Liver (tissue), 9 donors: ENCODE data around the gene METTL4. TPM values are rescaled to one million over a fixed set of nuclear protein-coding genes. Genes with fewer than 3 reads are reported as not detected.
A peak's percentile ranks its signal among the peaks of the same experiment; 100 is the strongest.

Experiments used
- DNase-seq: peaks from one replicate; pipeline ENCODE4 v3.0.0-alpha.2; 2017; ENCODE audit warnings: low spot score
- H3K27ac ChIP-seq, 2 donors: one replicate each; pipeline ENCODE4 v1.7.0; 2013; ENCODE audit warnings: inconsistent platforms in 2 of 2, low read length in 2 of 2, control low read depth in 1 of 2, low read depth in 1 of 2, mild to moderate bottlenecking in 1 of 2
- H3K27me3 ChIP-seq, 4 donors: one replicate each; pipeline versions ENCODE4 v1.6.1 to v1.7.0; 2013; ENCODE audit warnings: low read length in 3 of 4, inconsistent platforms in 1 of 4, mild to moderate bottlenecking in 1 of 4, moderate library complexity in 1 of 4; ENCODE audit not compliant: control insufficient read depth in 4 of 4, insufficient read depth in 4 of 4
- H3K36me3 ChIP-seq, 4 donors: one replicate each; pipeline versions ENCODE4 v1.6.1 to v1.7.0; 2013; ENCODE audit warnings: low read length in 3 of 4, mild to moderate bottlenecking in 3 of 4, low read depth in 1 of 4, moderate library complexity in 1 of 4; ENCODE audit not compliant: control insufficient read depth in 4 of 4, insufficient read depth in 3 of 4
- H3K4me1 ChIP-seq, 4 donors: one replicate each; pipeline versions ENCODE4 v1.6.1 to v1.7.0; 2013; ENCODE audit warnings: low read length in 3 of 4, mild to moderate bottlenecking in 3 of 4, moderate library complexity in 1 of 4; ENCODE audit not compliant: control insufficient read depth in 4 of 4, insufficient read depth in 4 of 4
- H3K4me3 ChIP-seq, 3 donors: one replicate each; pipeline versions ENCODE4 v1.6.1 to v1.7.0; 2013; ENCODE audit warnings: low read length in 3 of 3, control low read depth in 1 of 3, low read depth in 1 of 3, mild to moderate bottlenecking in 1 of 3
- H3K9ac ChIP-seq, 2 donors: one replicate each; pipeline ENCODE4 v1.7.0; 2013; ENCODE audit warnings: low read length in 2 of 2, mild to moderate bottlenecking in 2 of 2, moderate library complexity in 2 of 2, control low read depth in 1 of 2, low read depth in 1 of 2
- H3K9me3 ChIP-seq, 4 donors: one replicate each; pipeline versions ENCODE4 v1.6.1 to v1.7.0; 2013; ENCODE audit warnings: low read length in 3 of 4; ENCODE audit not compliant: control insufficient read depth in 4 of 4
- CTCF ChIP-seq: fragments of 150-350 bp; IDR thresholded peaks from 2 replicates; pipeline ENCODE4 v1.5.1; 2017; ENCODE audit warnings: improper control_type of control experiment, low read depth, low read length; ENCODE audit not compliant: missing input control
- EGR1 ChIP-seq, 2 donors: IDR thresholded peaks; 2 replicates each; pipeline ENCODE4 v1.6.1; 2016 to 2018; ENCODE audit warnings: antibody characterized with exemption in 2 of 2, low read depth in 2 of 2
- FOXA1 ChIP-seq: IDR thresholded peaks from 2 replicates; pipeline ENCODE4 v1.6.1; 2016; ENCODE audit warnings: antibody characterized with exemption
- FOXA2 ChIP-seq: IDR thresholded peaks from 2 replicates; pipeline ENCODE4 v1.6.1; 2016; ENCODE audit warnings: antibody characterized with exemption
- GABPA ChIP-seq, 2 donors: IDR thresholded peaks in 1 of 2; conservative IDR thresholded peaks in 1 of 2; 2 replicates each; pipeline ENCODE4 v1.6.1; 2016; ENCODE audit warnings: antibody characterized with exemption in 2 of 2, mild to moderate bottlenecking in 1 of 2, moderate library complexity in 1 of 2
- HNF4A ChIP-seq, 2 donors: conservative IDR thresholded peaks; 2 replicates each; pipeline ENCODE4 v1.6.1; 2016; ENCODE audit warnings: antibody characterized with exemption in 2 of 2, mild to moderate bottlenecking in 2 of 2
- HNF4G ChIP-seq: IDR thresholded peaks from 2 replicates; pipeline ENCODE4 v1.6.1; 2016; ENCODE audit warnings: antibody characterized with exemption
- JUND ChIP-seq, 2 donors: IDR thresholded peaks; 2 replicates each; pipeline ENCODE4 v1.6.1; 2016; ENCODE audit warnings: antibody characterized with exemption in 2 of 2
- MAX ChIP-seq: IDR thresholded peaks from 2 replicates; pipeline ENCODE4 v1.6.1; 2016; ENCODE audit warnings: antibody characterized with exemption
- NR2F2 ChIP-seq: IDR thresholded peaks from 2 replicates; pipeline ENCODE4 v1.6.1; 2016; ENCODE audit warnings: antibody characterized with exemption
- RAD21 ChIP-seq, 2 donors: IDR thresholded peaks; 2 replicates each; pipeline ENCODE4 v1.6.1; 2016; ENCODE audit warnings: antibody characterized with exemption in 2 of 2, mild to moderate bottlenecking in 2 of 2
- RXRA ChIP-seq, 2 donors: IDR thresholded peaks; 2 replicates each; pipeline ENCODE4 v1.6.1; 2017 to 2018; ENCODE audit warnings: antibody characterized with exemption in 2 of 2, mild to moderate bottlenecking in 1 of 2
- SP1 ChIP-seq: IDR thresholded peaks from 2 replicates; pipeline ENCODE4 v1.6.1; 2018; ENCODE audit warnings: antibody characterized with exemption, mild to moderate bottlenecking
- TAF1 ChIP-seq: conservative IDR thresholded peaks from 2 replicates; pipeline ENCODE4 v1.6.1; 2016; ENCODE audit warnings: antibody characterized with exemption, mild to moderate bottlenecking
- YY1 ChIP-seq: IDR thresholded peaks from 2 replicates; pipeline ENCODE4 v1.6.1; 2016; ENCODE audit warnings: antibody characterized with exemption, mild to moderate bottlenecking
- WGBS: extraction: QIAGEN DNeasy Blood & Tissue Kit; methylation state at CpG from one replicate; pipeline ENCODE4 v1.1.7; 2013; 5-methylcytosine and 5-hydroxymethylcytosine counted together
- polyA plus RNA-seq, 2 donors: library from polyadenylated mRNA; stranded (reverse) in 1 of 2; unstranded in 1 of 2; fragments of 200-250 nt in 1 of 2; fragments of >200 nt in 1 of 2; fragmentation: Nextera tagmentation in 1 of 2; extraction: Ambion mirVana in 1 of 2; gene quantifications; one replicate each; pipeline versions ENCODE4 v1.2.1 to v1.2.3, GENCODE V29; 2013 to 2015
- total RNA-seq, 2 donors: library from RNA; depleted of rRNA; stranded (reverse); fragments of >200 nt; gene quantifications; one replicate each; pipeline ENCODE4 v1.2.3, GENCODE V29; 2014
- TF ChIP-seq, protein P1 (sequence below): IDR thresholded peaks from 2 replicates; pipeline ENCODE4 v1.6.1; 2016; ENCODE audit warnings: antibody characterized with exemption
- TF ChIP-seq, protein P2 (sequence below): IDR thresholded peaks from 2 replicates; pipeline ENCODE4 v1.6.1; 2016; ENCODE audit warnings: antibody characterized with exemption
- donor health status: healthy.
- donor health status: healthy.
- donor health status: healthy.
- donor health status: healthy.
- donor health status: healthy.

The METTL4 gene
- total and polyA plus RNA-seq, 4 donors: 1.9 to 13.9 (median 3.5) TPM

- Histone ChIP-seq H3K27ac (no peak overlapping the region), H3K9me3 (no peaks in the 10 kb centered on the region), H3K36me3 (no peaks in the 10 kb centered on the region), H3K27me3 (no peaks in the 10 kb centered on the region), H3K4me3 (no peak overlapping the region), H3K4me1 (no peaks in the 10 kb centered on the region), H3K9ac (no peak overlapping the region)
- TF ChIP-seq RAD21 (IDR thresholded peaks at IDR 0.05): no peak
- TF ChIP-seq TAF1: no peak
- no peak for TF ChIP-seq EGR1 (IDR thresholded peaks at IDR 0.05; ENCODE audit: low read depth in 2 of 2)
- no peak for TF ChIP-seq YY1
- TF ChIP-seq HNF4A (conservative IDR thresholded peaks at IDR 0.05): no peak
- TF ChIP-seq FOXA2: no peak
- TF ChIP-seq HNF4G: no peak
- no peak for TF ChIP-seq FOXA1
- TF ChIP-seq SP1: no peak
- TF ChIP-seq RXRA (IDR thresholded peaks at IDR 0.05): no peak
- no peak for TF ChIP-seq JUND (IDR thresholded peaks at IDR 0.05)
- TF ChIP-seq, protein P1, sequence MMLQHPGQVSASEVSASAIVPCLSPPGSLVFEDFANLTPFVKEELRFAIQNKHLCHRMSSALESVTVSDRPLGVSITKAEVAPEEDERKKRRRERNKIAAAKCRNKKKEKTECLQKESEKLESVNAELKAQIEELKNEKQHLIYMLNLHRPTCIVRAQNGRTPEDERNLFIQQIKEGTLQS: no peak
- TF ChIP-seq CTCF: no peak
- TF ChIP-seq, protein P2, sequence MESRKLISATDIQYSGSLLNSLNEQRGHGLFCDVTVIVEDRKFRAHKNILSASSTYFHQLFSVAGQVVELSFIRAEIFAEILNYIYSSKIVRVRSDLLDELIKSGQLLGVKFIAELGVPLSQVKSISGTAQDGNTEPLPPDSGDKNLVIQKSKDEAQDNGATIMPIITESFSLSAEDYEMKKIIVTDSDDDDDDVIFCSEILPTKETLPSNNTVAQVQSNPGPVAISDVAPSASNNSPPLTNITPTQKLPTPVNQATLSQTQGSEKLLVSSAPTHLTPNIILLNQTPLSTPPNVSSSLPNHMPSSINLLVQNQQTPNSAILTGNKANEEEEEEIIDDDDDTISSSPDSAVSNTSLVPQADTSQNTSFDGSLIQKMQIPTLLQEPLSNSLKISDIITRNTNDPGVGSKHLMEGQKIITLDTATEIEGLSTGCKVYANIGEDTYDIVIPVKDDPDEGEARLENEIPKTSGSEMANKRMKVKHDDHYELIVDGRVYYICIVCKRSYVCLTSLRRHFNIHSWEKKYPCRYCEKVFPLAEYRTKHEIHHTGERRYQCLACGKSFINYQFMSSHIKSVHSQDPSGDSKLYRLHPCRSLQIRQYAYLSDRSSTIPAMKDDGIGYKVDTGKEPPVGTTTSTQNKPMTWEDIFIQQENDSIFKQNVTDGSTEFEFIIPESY: no peak
- TF ChIP-seq MAX: no peak
- no peak for TF ChIP-seq GABPA (IDR thresholded peaks at IDR 0.05 in 1 of 2, conservative IDR thresholded peaks at IDR 0.05 in 1 of 2)
- TF ChIP-seq NR2F2: no peak
- 95% methylated on average over 5 of the region's 5 CpGs for WGBS
- no peak for DNase-seq
Observed at GRCh38 chr18:2597639-2598038, 26.3 kb upstream of the METTL4 start.

DNA sequence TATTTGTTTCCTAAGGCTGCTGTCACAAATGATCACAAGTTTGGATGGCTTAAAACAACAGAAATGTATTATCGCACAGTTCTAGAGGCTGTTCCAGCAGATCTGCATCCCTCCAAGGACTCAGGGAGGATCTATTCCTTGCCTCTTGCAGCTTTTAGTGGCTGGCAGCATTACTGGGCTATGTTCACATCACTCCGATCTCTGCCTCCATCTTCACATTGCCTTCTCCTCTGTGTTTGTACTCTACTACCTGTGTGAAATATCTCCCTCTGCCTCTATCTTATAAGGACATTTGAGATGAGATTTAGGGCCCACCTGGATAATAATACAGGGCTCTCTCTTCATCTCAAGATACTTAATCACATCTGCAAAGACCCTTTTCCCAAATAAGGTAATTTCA lies 19.0 kb upstream of the METTL4 start:
- Histone ChIP-seq H3K9ac (peak overlapping the region in 1 of 2 donors; percentile 16), H3K36me3 (no peaks in the 10 kb centered on the region), H3K4me1 (no peaks in the 10 kb centered on the region), H3K4me3 (no peak overlapping the region), H3K27ac (no peak overlapping the region), H3K27me3 (no peaks in the 10 kb centered on the region), H3K9me3 (no peaks in the 10 kb centered on the region)
- TF ChIP-seq HNF4A (conservative IDR thresholded peaks at IDR 0.05): no peak
- TF ChIP-seq FOXA2: no peak
- TF ChIP-seq TAF1: no peak
- TF ChIP-seq NR2F2: no peak
- WGBS: 96% methylated on average over 2 of the region's 2 CpGs
- DNase-seq: no peak
